IMR-90 (cell line): ENCODE measurements around the gene CCDC54. TPM values are rescaled to one million over a fixed set of nuclear protein-coding genes. Genes with fewer than 3 reads are reported as not detected.

Experiments
- ATAC-seq: fragments of 200-7000 bp; cut with Tn5 transposase; 2 replicates; pipeline ENCODE4 v1.9.1; 2020; ENCODE audit warnings: low read depth, mild to moderate bottlenecking, moderate library complexity
- Bru-seq: library from RNA; stranded (reverse); fragments of 400-500 nt; gene quantifications from one replicate; lab custom pipeline; 2021; lab: Mats Ljungman, UMichigan
- BruChase-seq, 2 experiments: library from RNA; stranded (reverse); fragments of 400-500 nt; gene quantifications; one replicate each; lab custom pipeline; 2021; lab: Mats Ljungman, UMichigan
- BruUV-seq: library from RNA; stranded (reverse); fragments of 400-500 nt; replicated peaks from 2 replicates; lab custom pipeline; 2021; lab: Mats Ljungman, UMichigan
- CTCF ChIA-PET: fragments of 300-600 bp; formaldehyde crosslinking; extraction: SDS; loops from one replicate; lab custom pipeline; 2021; ENCODE audit warnings: antibody characterized with exemption; lab: Yijun Ruan, JAX
- POLR2A ChIA-PET: fragments of 300-600 bp; sonication (Branson Sonifier 250); formaldehyde crosslinking; loops from one replicate; lab custom pipeline; 2022; ENCODE audit warnings: antibody characterized with exemption; ENCODE audit not compliant: unreplicated experiment; lab: Charles Lee
- DNase-seq: peaks from one replicate; pipeline ENCODE4 v3.0.0; 2013
- H2AFZ ChIP-seq: replicated peaks from 2 replicates; pipeline ENCODE3; 2013; ENCODE audit warnings: low read length, mild to moderate bottlenecking; ENCODE audit not compliant: poor library complexity
- H2AK5ac ChIP-seq: 2 replicates; pipeline ENCODE4 v1.6.1; 2013; ENCODE audit warnings: low read depth, low read length, inconsistent platforms
- H2AK9ac ChIP-seq: replicated peaks from 2 replicates; pipeline ENCODE3; 2013; ENCODE audit warnings: mild to moderate bottlenecking, low read depth, low read length, moderate library complexity; ENCODE audit not compliant: poor library complexity
- H2BK120ac ChIP-seq: 2 replicates; pipeline ENCODE4 v1.6.1; 2013; ENCODE audit warnings: low read depth, low read length, inconsistent platforms
- H2BK15ac ChIP-seq: 3 replicates; pipeline ENCODE4 v1.6.1; 2013; ENCODE audit warnings: low read depth, low read length, inconsistent platforms
- H2BK20ac ChIP-seq: 2 replicates; pipeline ENCODE4 v1.6.1; 2013; ENCODE audit warnings: low read depth, mild to moderate bottlenecking, inconsistent platforms, low read length, moderate library complexity
- H2BK5ac ChIP-seq: 2 replicates; pipeline ENCODE4 v1.6.1; 2013; ENCODE audit warnings: mild to moderate bottlenecking, low read depth, low read length, inconsistent platforms; ENCODE audit not compliant: poor library complexity, severe bottlenecking
- H3K14ac ChIP-seq: replicated peaks from 2 replicates; pipeline ENCODE4 v1.6.1; 2013; ENCODE audit warnings: low read depth, low read length, inconsistent platforms
- H3K18ac ChIP-seq: 2 replicates; pipeline ENCODE4 v1.6.1; 2013; ENCODE audit warnings: low read depth, low read length, control low read depth
- H3K23ac ChIP-seq: 2 replicates; pipeline ENCODE4 v1.6.1; 2013; ENCODE audit warnings: low read depth, low read length, inconsistent platforms
- H3K27ac ChIP-seq: 2 replicates; pipeline ENCODE4 v1.5.1; 2013; ENCODE audit warnings: mild to moderate bottlenecking, control low read depth, low read length; ENCODE audit not compliant: insufficient read depth
- H3K27me3 ChIP-seq: 2 replicates; pipeline ENCODE4 v1.6.1; 2013; ENCODE audit warnings: low read length; ENCODE audit not compliant: control insufficient read depth, insufficient read depth
- H3K36me3 ChIP-seq: 2 replicates; pipeline ENCODE4 v1.6.1; 2013; ENCODE audit warnings: low read length, mixed read lengths; ENCODE audit not compliant: control insufficient read depth, insufficient read depth
- H3K4ac ChIP-seq: 2 replicates; pipeline ENCODE4 v1.6.1; 2013; ENCODE audit warnings: low read depth, low read length, inconsistent platforms
- H3K4me1 ChIP-seq: 2 replicates; pipeline ENCODE4 v1.6.1; 2013; ENCODE audit warnings: low read length, mixed read lengths; ENCODE audit not compliant: control insufficient read depth, insufficient read depth
- H3K4me2 ChIP-seq: 2 replicates; pipeline ENCODE4 v1.6.1; 2013; ENCODE audit warnings: low read depth, mild to moderate bottlenecking, control low read depth, low read length, moderate library complexity
- H3K4me3 ChIP-seq: 2 replicates; pipeline ENCODE4 v1.5.1; 2013; ENCODE audit warnings: low read depth, mild to moderate bottlenecking, control low read depth, low read length, moderate library complexity; ENCODE audit not compliant: insufficient read depth
- H3K56ac ChIP-seq: 2 replicates; pipeline ENCODE4 v1.6.1; 2013; ENCODE audit warnings: low read length, inconsistent platforms; ENCODE audit not compliant: insufficient read depth; ENCODE audit errors: extremely low read depth
- H3K79me1 ChIP-seq, 2 experiments: 2 replicates each; pipeline ENCODE4 v1.6.1; 2013; ENCODE audit warnings: low read length in 2 of 2, inconsistent platforms in 1 of 2, low read depth in 1 of 2
- H3K9ac ChIP-seq: 2 replicates; pipeline ENCODE4 v1.6.1; 2013; ENCODE audit warnings: low read depth, low read length, control low read depth
- H3K9me1 ChIP-seq: 2 replicates; pipeline ENCODE4 v1.6.1; 2013; ENCODE audit warnings: low read length, inconsistent platforms; ENCODE audit not compliant: insufficient read depth
- H3K9me3 ChIP-seq: 2 replicates; pipeline ENCODE4 v1.6.1; 2013; ENCODE audit warnings: low read length; ENCODE audit not compliant: control insufficient read depth, insufficient read depth
- H4K20me1 ChIP-seq: 2 replicates; pipeline ENCODE4 v1.6.1; 2013; ENCODE audit warnings: low read length, inconsistent platforms; ENCODE audit not compliant: insufficient read depth
- H4K5ac ChIP-seq: 2 replicates; pipeline ENCODE4 v1.6.1; 2013; ENCODE audit warnings: mild to moderate bottlenecking, low read depth, low read length, control low read depth
- H4K8ac ChIP-seq, 2 experiments: 2 replicates each; pipeline ENCODE4 v1.6.1; 2013; ENCODE audit warnings: low read depth in 2 of 2, low read length in 2 of 2, control low read depth in 1 of 2, inconsistent platforms in 1 of 2
- H4K91ac ChIP-seq: 2 replicates; pipeline ENCODE4 v1.6.1; 2013; ENCODE audit warnings: low read depth, low read length, inconsistent platforms; ENCODE audit not compliant: insufficient read depth
- BHLHE40 ChIP-seq: fragments of 150-350 bp; IDR thresholded peaks from 2 replicates; pipeline ENCODE4 v1.6.1; 2016; ENCODE audit warnings: mild to moderate bottlenecking, low read depth, low read length
- CEBPB ChIP-seq: IDR thresholded peaks from 2 replicates; pipeline ENCODE4 v1.6.1; 2012; ENCODE audit warnings: low read depth, low read length, improper control_type of control experiment
- CHD1 ChIP-seq: IDR thresholded peaks from 2 replicates; pipeline ENCODE4 v1.6.1; 2012; ENCODE audit warnings: low read depth, low read length, improper control_type of control experiment
- CTCF ChIP-seq: conservative IDR thresholded peaks from 2 replicates; pipeline ENCODE4 v1.5.1; 2012; ENCODE audit warnings: mild to moderate bottlenecking, low read depth, low read length, improper control_type of control experiment
- FOS ChIP-seq: fragments of 150-350 bp; IDR thresholded peaks from 2 replicates; pipeline ENCODE4 v1.6.1; 2016; ENCODE audit warnings: low read depth, low read length
- MAZ ChIP-seq: IDR thresholded peaks from 2 replicates; pipeline ENCODE4 v1.6.1; 2012; ENCODE audit warnings: low read depth, mild to moderate bottlenecking, low read length, improper control_type of control experiment, moderate library complexity, borderline replicate concordance
- NFE2L2 ChIP-seq: fragments of 150-350 bp; IDR thresholded peaks from 2 replicates; pipeline ENCODE4 v1.6.1; 2016; ENCODE audit warnings: low read depth, mild to moderate bottlenecking, low read length
- RCOR1 ChIP-seq: IDR thresholded peaks from 2 replicates; pipeline ENCODE4 v1.6.1; 2012; ENCODE audit warnings: mild to moderate bottlenecking, low read length, improper control_type of control experiment; ENCODE audit not compliant: insufficient replicate concordance
- RFX5 ChIP-seq: IDR thresholded peaks from 2 replicates; pipeline ENCODE4 v1.8.0; 2012; ENCODE audit warnings: low read depth, mild to moderate bottlenecking, low read length, moderate library complexity
- SMC3 ChIP-seq: fragments of 150-350 bp; IDR thresholded peaks from 2 replicates; pipeline ENCODE4 v1.6.1; 2016; ENCODE audit warnings: low read depth, mild to moderate bottlenecking, antibody characterized with exemption, low read length, moderate library complexity
- USF2 ChIP-seq: fragments of 150-350 bp; IDR thresholded peaks from 2 replicates; pipeline ENCODE4 v1.6.1; 2017; ENCODE audit warnings: mild to moderate bottlenecking, antibody characterized with exemption, low read length, low read depth
- dilution Hi-C: fragments of 300-500 bp; cut with HindIII; formaldehyde crosslinking; loops from one replicate; pipeline ENCODE4 v1.14.3; 2018; ENCODE audit warnings: low sequenced_read_pairs; ENCODE audit not compliant: unreplicated experiment
- in situ Hi-C: fragments of 300-500 bp; cut with MboI; formaldehyde crosslinking; loops from 3 replicates; pipeline ENCODE4 v1.14.3; 2019; ENCODE audit warnings: low sequenced_read_pairs, inconsistent platforms, mixed read lengths
- intact Hi-C: fragments of 100-400 bp; cut with micrococcal nuclease; formaldehyde crosslinking; loops from 2 replicates; pipeline ENCODE4 v1.10.0; 2022
- long read RNA-seq: library from polyadenylated mRNA; unstranded; transcript quantifications from one replicate; pipeline ENCODE4 v2.0.0, GENCODE V29; 2021; ENCODE audit not compliant: unreplicated experiment
- polyA plus RNA-seq, 3 experiments: library from polyadenylated mRNA; depleted of rRNA; stranded (reverse); fragments of >200 nt; gene quantifications; 2 replicates each; pipeline ENCODE4 v1.2.3, GENCODE V29; 2012; ENCODE audit warnings: low replicate concordance in 1 of 3
- total RNA-seq: library from RNA; depleted of rRNA; stranded (reverse); fragments of >200 nt; gene quantifications from 2 replicates; pipeline ENCODE4 v1.2.3, GENCODE V29; 2012; rRNA removed

Gene CCDC54
- total RNA-seq (not detected in 2 replicates), polyA plus RNA-seq (2012; rRNA removed) (not detected in 2 replicates), Bru-seq, nascent RNA (not detected), BruChase-seq, experiment 1, labeled RNA remaining after a 6-hour chase (not detected), BruChase-seq, experiment 2, labeled RNA remaining after a 2-hour chase (percentile 20 among the genes with signal in this experiment)
- polyA plus RNA-seq (2012; cell fraction: cytosol; rRNA removed), result not detected in 2 replicates
- not detected in 2 replicates for polyA plus RNA-seq (2012; cell fraction: nucleus; rRNA removed; ENCODE audit: low replicate concordance)
- long read RNA-seq, result 0 reads

- Histone ChIP-seq H3K27ac (no peak within 1 kb of the TSS), H3K4me2 (no peak within 1 kb of the TSS), H2BK15ac (no peak within 1 kb of the TSS), H2AFZ (no peak within 1 kb of the TSS), H3K9ac (no peak within 1 kb of the TSS), H3K4me3 (no peak within 1 kb of the TSS), H3K4ac (no peak within 1 kb of the TSS), H3K18ac (no peak within 1 kb of the TSS), H4K91ac (no peak within 1 kb of the TSS), H2BK5ac (no peak within 1 kb of the TSS), H2BK20ac (no peak within 1 kb of the TSS), H2AK9ac (no peak within 1 kb of the TSS), H3K56ac (no peak within 1 kb of the TSS), H3K9me1 (no peaks in the 10 kb centered on the region; the same call in 1 of the 2 replicates), H3K4me1 (no peaks in the 10 kb centered on the region), H3K23ac (no peak within 1 kb of the TSS), H4K8ac (no peak within 1 kb of the TSS), H3K9me3 (no peaks in the 10 kb centered on the region), H4K20me1 (no peaks in the 10 kb centered on the region), H4K5ac (no peak within 1 kb of the TSS), H2AK5ac (no peak within 1 kb of the TSS), H3K27me3 (no peaks in the 10 kb centered on the region), H3K79me1 (no peaks in the 10 kb centered on the region), H2BK120ac (no peak within 1 kb of the TSS), H3K14ac (no peak within 1 kb of the TSS), H3K36me3 (no peaks in the 10 kb centered on the region)
- CTCF ChIA-PET, result no interaction called here
- dilution Hi-C loops (no loop called here), intact Hi-C loops (no loop called here), in situ Hi-C loops (no loop called here)
- ATAC-seq (no peak), DNase-seq (peak; percentile 43)
- BruUV-seq, result no TSS peak
- POLR2A ChIA-PET, result no interaction called here
- TF ChIP-seq FOS, result no peak
- TF ChIP-seq SMC3, result no peak
- no peak for TF ChIP-seq CEBPB
- no peak for TF ChIP-seq RCOR1
- TF ChIP-seq RFX5, result no peak
- TF ChIP-seq BHLHE40, result no peak
- TF ChIP-seq CTCF, result no peak
- no peak for TF ChIP-seq USF2
- TF ChIP-seq MAZ, result no peak
- TF ChIP-seq CHD1, result no peak
- TF ChIP-seq NFE2L2, result no peak
Observed at GRCh38 chr3:107377151-107377550, at the start of gene CCDC54. Gene CCDC54, plus strand, starts transcription at chr3:107377439. Its CDS starts 149 bp downstream, at chr3:107377588.
